IMR-90 (cell line): ENCODE data around the gene TNFRSF14. TPM values are rescaled to one million over a fixed set of nuclear protein-coding genes. Genes with fewer than 3 reads are reported as not detected.
"Not testable (repeated sequence)": the region's sequence is repeated elsewhere in the genome, so short reads cannot be mapped to it uniquely, and the experiment has no call there.

ENCODE experiments used
- ATAC-seq: fragments of 200-7000 bp; cut with Tn5 transposase; 2 replicates; pipeline ENCODE4 v1.9.1; 2020; ENCODE audit warnings: low read depth, mild to moderate bottlenecking, moderate library complexity
- BruUV-seq: library from RNA; stranded (reverse); fragments of 400-500 nt; replicated peaks from 2 replicates; lab custom pipeline; 2021; lab: Mats Ljungman, UMichigan
- CTCF ChIA-PET: fragments of 300-600 bp; formaldehyde crosslinking; extraction: SDS; loops from one replicate; lab custom pipeline; 2021; ENCODE audit warnings: antibody characterized with exemption; lab: Yijun Ruan, JAX
- POLR2A ChIA-PET: fragments of 300-600 bp; sonication (Branson Sonifier 250); formaldehyde crosslinking; loops from one replicate; lab custom pipeline; 2022; ENCODE audit warnings: antibody characterized with exemption; ENCODE audit not compliant: unreplicated experiment; lab: Charles Lee
- DNase-seq: peaks from one replicate; pipeline ENCODE4 v3.0.0; 2013
- H2AFZ ChIP-seq: replicated peaks from 2 replicates; pipeline ENCODE3; 2013; ENCODE audit warnings: low read length, mild to moderate bottlenecking; ENCODE audit not compliant: poor library complexity
- H2AK5ac ChIP-seq: 2 replicates; pipeline ENCODE4 v1.6.1; 2013; ENCODE audit warnings: low read depth, low read length, inconsistent platforms
- H2AK9ac ChIP-seq: replicated peaks from 2 replicates; pipeline ENCODE3; 2013; ENCODE audit warnings: mild to moderate bottlenecking, low read depth, low read length, moderate library complexity; ENCODE audit not compliant: poor library complexity
- H2BK120ac ChIP-seq: 2 replicates; pipeline ENCODE4 v1.6.1; 2013; ENCODE audit warnings: low read depth, low read length, inconsistent platforms
- H2BK15ac ChIP-seq: 3 replicates; pipeline ENCODE4 v1.6.1; 2013; ENCODE audit warnings: low read depth, low read length, inconsistent platforms
- H2BK20ac ChIP-seq: 2 replicates; pipeline ENCODE4 v1.6.1; 2013; ENCODE audit warnings: low read depth, mild to moderate bottlenecking, inconsistent platforms, low read length, moderate library complexity
- H2BK5ac ChIP-seq: 2 replicates; pipeline ENCODE4 v1.6.1; 2013; ENCODE audit warnings: mild to moderate bottlenecking, low read depth, low read length, inconsistent platforms; ENCODE audit not compliant: poor library complexity, severe bottlenecking
- H3K14ac ChIP-seq: replicated peaks from 2 replicates; pipeline ENCODE4 v1.6.1; 2013; ENCODE audit warnings: low read depth, low read length, inconsistent platforms
- H3K18ac ChIP-seq: 2 replicates; pipeline ENCODE4 v1.6.1; 2013; ENCODE audit warnings: low read depth, low read length, control low read depth
- H3K23ac ChIP-seq: 2 replicates; pipeline ENCODE4 v1.6.1; 2013; ENCODE audit warnings: low read depth, low read length, inconsistent platforms
- H3K27ac ChIP-seq: 2 replicates; pipeline ENCODE4 v1.5.1; 2013; ENCODE audit warnings: mild to moderate bottlenecking, control low read depth, low read length; ENCODE audit not compliant: insufficient read depth
- H3K27me3 ChIP-seq: 2 replicates; pipeline ENCODE4 v1.6.1; 2013; ENCODE audit warnings: low read length; ENCODE audit not compliant: control insufficient read depth, insufficient read depth
- H3K36me3 ChIP-seq: 2 replicates; pipeline ENCODE4 v1.6.1; 2013; ENCODE audit warnings: low read length, mixed read lengths; ENCODE audit not compliant: control insufficient read depth, insufficient read depth
- H3K4ac ChIP-seq: 2 replicates; pipeline ENCODE4 v1.6.1; 2013; ENCODE audit warnings: low read depth, low read length, inconsistent platforms
- H3K4me1 ChIP-seq: 2 replicates; pipeline ENCODE4 v1.6.1; 2013; ENCODE audit warnings: low read length, mixed read lengths; ENCODE audit not compliant: control insufficient read depth, insufficient read depth
- H3K4me2 ChIP-seq: 2 replicates; pipeline ENCODE4 v1.6.1; 2013; ENCODE audit warnings: low read depth, mild to moderate bottlenecking, control low read depth, low read length, moderate library complexity
- H3K4me3 ChIP-seq: 2 replicates; pipeline ENCODE4 v1.5.1; 2013; ENCODE audit warnings: low read depth, mild to moderate bottlenecking, control low read depth, low read length, moderate library complexity; ENCODE audit not compliant: insufficient read depth
- H3K56ac ChIP-seq: 2 replicates; pipeline ENCODE4 v1.6.1; 2013; ENCODE audit warnings: low read length, inconsistent platforms; ENCODE audit not compliant: insufficient read depth; ENCODE audit errors: extremely low read depth
- H3K79me1 ChIP-seq, 2 experiments: 2 replicates each; pipeline ENCODE4 v1.6.1; 2013; ENCODE audit warnings: low read length in 2 of 2, inconsistent platforms in 1 of 2, low read depth in 1 of 2
- H3K9ac ChIP-seq: 2 replicates; pipeline ENCODE4 v1.6.1; 2013; ENCODE audit warnings: low read depth, low read length, control low read depth
- H3K9me1 ChIP-seq: 2 replicates; pipeline ENCODE4 v1.6.1; 2013; ENCODE audit warnings: low read length, inconsistent platforms; ENCODE audit not compliant: insufficient read depth
- H3K9me3 ChIP-seq: 2 replicates; pipeline ENCODE4 v1.6.1; 2013; ENCODE audit warnings: low read length; ENCODE audit not compliant: control insufficient read depth, insufficient read depth
- H4K20me1 ChIP-seq: 2 replicates; pipeline ENCODE4 v1.6.1; 2013; ENCODE audit warnings: low read length, inconsistent platforms; ENCODE audit not compliant: insufficient read depth
- H4K5ac ChIP-seq: 2 replicates; pipeline ENCODE4 v1.6.1; 2013; ENCODE audit warnings: mild to moderate bottlenecking, low read depth, low read length, control low read depth
- H4K8ac ChIP-seq, 2 experiments: 2 replicates each; pipeline ENCODE4 v1.6.1; 2013; ENCODE audit warnings: low read depth in 2 of 2, low read length in 2 of 2, control low read depth in 1 of 2, inconsistent platforms in 1 of 2
- H4K91ac ChIP-seq: 2 replicates; pipeline ENCODE4 v1.6.1; 2013; ENCODE audit warnings: low read depth, low read length, inconsistent platforms; ENCODE audit not compliant: insufficient read depth
- WGBS, 2 experiments: methylation state at CpG; one replicate each; pipeline versions ENCODE4 v1.1.5 to v1.1.7; 2013; ENCODE audit warnings: missing lambda C conversion rate in 2 of 2; ENCODE audit not compliant: insufficient read length in 1 of 2; ENCODE audit errors: extremely low coverage in 2 of 2; 5-methylcytosine and 5-hydroxymethylcytosine counted together
- dilution Hi-C: fragments of 300-500 bp; cut with HindIII; formaldehyde crosslinking; loops from one replicate; pipeline ENCODE4 v1.14.3; 2018; ENCODE audit warnings: low sequenced_read_pairs; ENCODE audit not compliant: unreplicated experiment
- in situ Hi-C: fragments of 300-500 bp; cut with MboI; formaldehyde crosslinking; loops from 3 replicates; pipeline ENCODE4 v1.14.3; 2019; ENCODE audit warnings: low sequenced_read_pairs, inconsistent platforms, mixed read lengths
- intact Hi-C: fragments of 100-400 bp; cut with micrococcal nuclease; formaldehyde crosslinking; loops from 2 replicates; pipeline ENCODE4 v1.10.0; 2022
- polyA plus RNA-seq, 3 experiments: library from polyadenylated mRNA; depleted of rRNA; stranded (reverse); fragments of >200 nt; gene quantifications; 2 replicates each; pipeline ENCODE4 v1.2.3, GENCODE V29; 2012; ENCODE audit warnings: low replicate concordance in 1 of 3
- total RNA-seq: library from RNA; depleted of rRNA; stranded (reverse); fragments of >200 nt; gene quantifications from 2 replicates; pipeline ENCODE4 v1.2.3, GENCODE V29; 2012

The TNFRSF14 gene
- total and polyA plus RNA-seq, 2 of the 4 experiments (the other 2 are of a cell fraction) = 1.3 to 4.2 TPM

- H2BK20ac ChIP-seq, DNase-seq, H4K8ac ChIP-seq, dilution Hi-C loops, H3K27me3 ChIP-seq, H2BK5ac ChIP-seq, in situ Hi-C loops, H3K18ac ChIP-seq, BruUV-seq, H3K9me1 ChIP-seq, H3K56ac ChIP-seq, H4K20me1 ChIP-seq, H2AK9ac ChIP-seq, H3K27ac ChIP-seq, H3K23ac ChIP-seq, H3K4me1 ChIP-seq, ATAC-seq, H3K4me2 ChIP-seq, H3K36me3 ChIP-seq, CTCF ChIA-PET, H2BK120ac ChIP-seq, H3K9me3 ChIP-seq, H3K79me1 ChIP-seq, H4K5ac ChIP-seq, intact Hi-C loops, H3K4ac ChIP-seq, POLR2A ChIA-PET, H2BK15ac ChIP-seq, H3K4me3 ChIP-seq, H2AFZ ChIP-seq, H4K91ac ChIP-seq, H3K14ac ChIP-seq, H3K9ac ChIP-seq, H2AK5ac ChIP-seq: not testable (repeated sequence)
- no CpG with 5 or more reads among the region's 9 CpGs for WGBS, 2 experiments
Observed at GRCh38 chr1:2553076-2553475, 3.1 kb upstream of the TNFRSF14 start.
